DND-41 (cell line): Measurements from ENCODE around the gene AVPR1A.

Experiments used
- CTCF ChIP-seq: IDR thresholded peaks from 2 replicates; pipeline ENCODE4 v1.5.1; 2012; ENCODE audit warnings: borderline replicate concordance, low read length, moderate library complexity, mild to moderate bottlenecking; ENCODE audit not compliant: poor library complexity, severe bottlenecking; ENCODE audit errors: extremely low read depth
- EZH2 ChIP-seq: IDR thresholded peaks from 3 replicates; pipeline ENCODE4 v1.6.1; 2012; ENCODE audit warnings: borderline replicate concordance, low read depth, mild to moderate bottlenecking, moderate library complexity, low read length, inconsistent platforms; ENCODE audit not compliant: severe bottlenecking

- TF ChIP-seq CTCF (no peak), EZH2 (no peak)
Measured at GRCh38 chr12:63170321-63170720, 19.3 kb upstream of the AVPR1A start.
